Left lung (tissue), 10 donors: Measurements from ENCODE around the gene NAALADL2. TPM values are rescaled to one million over a fixed set of nuclear protein-coding genes. Genes with fewer than 3 reads are reported as not detected.

Source experiments
- ATAC-seq: fragments of 200-7000 bp; cut with Tn5 transposase; one replicate; pipeline ENCODE4 v1.9.1; 2020; ENCODE audit warnings: moderate library complexity
- DNase-seq, 4 donors: peaks; one replicate each; pipeline ENCODE4 v3.0.0-alpha.2; 2013 to 2020
- H3K27ac ChIP-seq, 2 donors: fragments of 200-600 bp; sonication (generic) in 1 of 2; one replicate each; pipeline versions ENCODE4 v1.5.0 to v1.8.0; 2020 to 2021
- H3K27me3 ChIP-seq, 2 donors: fragments of 200-600 bp; sonication (generic) in 1 of 2; one replicate each; pipeline versions ENCODE4 v1.5.0 to v1.8.0; 2020 to 2021
- H3K36me3 ChIP-seq, 2 donors: fragments of 200-600 bp; sonication (generic) in 1 of 2; one replicate each; pipeline versions ENCODE4 v1.5.0 to v1.8.0; 2020 to 2021
- H3K4me1 ChIP-seq, 2 donors: fragments of 200-600 bp; one replicate each; pipeline ENCODE4 v1.8.0; 2021
- H3K4me3 ChIP-seq, 2 donors: fragments of 200-600 bp; sonication (generic) in 1 of 2; one replicate each; pipeline versions ENCODE4 v1.5.0 to v1.8.0; 2020 to 2021; ENCODE audit warnings: mild to moderate bottlenecking in 1 of 2
- H3K9me3 ChIP-seq, 2 donors: fragments of 200-600 bp; sonication (generic) in 1 of 2; one replicate each; pipeline versions ENCODE4 v1.5.0 to v1.8.0; 2020 to 2021
- CTCF ChIP-seq, 2 donors: fragments of 200-600 bp; sonication (generic) in 1 of 2; IDR thresholded peaks; one replicate each; pipeline versions ENCODE4 v1.5.0 to v1.8.0; 2021; ENCODE audit warnings: antibody characterized with exemption in 2 of 2
- intact Hi-C, 2 donors: fragments of 100-400 bp; cut with DNase I; formaldehyde crosslinking; loops; one replicate each; pipeline versions ENCODE4 v1.11.2 to v1.14.2; 2022
- polyA plus RNA-seq, 6 donors: library from polyadenylated mRNA; unstranded; fragments of 120-200 nt; gene quantifications; one replicate each; pipeline ENCODE4 v1.2.1, GENCODE V29; 2013; ENCODE audit not compliant: insufficient read length in 6 of 6
- total RNA-seq, 2 donors: library from RNA; stranded (reverse); fragmentation: NEBNext Ultra II Directional; extraction: Animal tissue kit (Norgen Biotek cat#: 25700); gene quantifications; one replicate each; pipeline ENCODE4 v1.2.1, GENCODE V29; 2021
- donor health status: DM: no; HTN: yes; CAD: no.
- donor health status: DM: no; HTN: no; CAD: no.

The NAALADL2 gene
- total and polyA plus RNA-seq, 8 donors, result 9.8 to 23.3 (median 17.8) TPM

- ATAC-seq (no peak), DNase-seq (no peak)
- no peaks in the 10 kb centered on the region for H3K9me3 ChIP-seq
- intact Hi-C loops, result no loop called here
- no peaks in the 10 kb centered on the region for H3K4me1 ChIP-seq
- H3K27me3 ChIP-seq, result no peaks in the 10 kb centered on the region
- no peak overlapping the region for H3K27ac ChIP-seq
- no peaks in the 10 kb centered on the region for H3K36me3 ChIP-seq
- TF ChIP-seq CTCF (IDR thresholded peaks at IDR 0.05), result no peak
- H3K4me3 ChIP-seq, result no peak overlapping the region
Measured at GRCh38 chr3:175836617-175837016, 977.5 kb downstream of the NAALADL2 start.

- no peak overlapping the region for H3K27ac ChIP-seq
- H3K9me3 ChIP-seq, result no peaks in the 10 kb centered on the region
- no peaks in the 10 kb centered on the region for H3K4me1 ChIP-seq
- ATAC-seq (no peak), DNase-seq (no peak)
- intact Hi-C loops, result no loop called here
- no peak for TF ChIP-seq CTCF (IDR thresholded peaks at IDR 0.05)
- no peak overlapping the region for H3K4me3 ChIP-seq
- no peaks in the 10 kb centered on the region for H3K36me3 ChIP-seq
- no peaks in the 10 kb centered on the region for H3K27me3 ChIP-seq
Measured at GRCh38 chr3:175837962-175838361, 978.8 kb downstream of the NAALADL2 start.

- no peak overlapping the region for H3K27ac ChIP-seq
- intact Hi-C loops, result no loop called here
- ATAC-seq (no peak), DNase-seq (no peak)
- H3K4me3 ChIP-seq, result no peak overlapping the region
- H3K36me3 ChIP-seq, result no peaks in the 10 kb centered on the region
- no peaks in the 10 kb centered on the region for H3K4me1 ChIP-seq
- no peak for TF ChIP-seq CTCF (IDR thresholded peaks at IDR 0.05)
- H3K9me3 ChIP-seq, result no peaks in the 10 kb centered on the region
- no peaks in the 10 kb centered on the region for H3K27me3 ChIP-seq
Measured at GRCh38 chr3:175839366-175840005, 980.4 kb downstream of the NAALADL2 start.

- H3K36me3 ChIP-seq, result no peaks in the 10 kb centered on the region
- DNase-seq, result no peak
- H3K27me3 ChIP-seq, result no peaks in the 10 kb centered on the region
- intact Hi-C loops, result no loop called here
- no peak overlapping the region for H3K27ac ChIP-seq
- H3K4me3 ChIP-seq, result no peak overlapping the region
- ATAC-seq, result no peak
- H3K9me3 ChIP-seq, result peaks cover 0 to 6% of the 10 kb centered on the region in 2 donors
- H3K4me1 ChIP-seq, result no peaks in the 10 kb centered on the region
- no peak for TF ChIP-seq CTCF (IDR thresholded peaks at IDR 0.05)
Measured at GRCh38 chr3:175851541-175851940, 992.4 kb downstream of the NAALADL2 start.

- DNase-seq, result no peak
- ATAC-seq, result no peak
- H3K4me1 ChIP-seq, result no peaks in the 10 kb centered on the region
- H3K9me3 ChIP-seq, result peaks cover 0 to 6% of the 10 kb centered on the region in 2 donors
- no peaks in the 10 kb centered on the region for H3K27me3 ChIP-seq
- H3K27ac ChIP-seq, result no peak overlapping the region
- intact Hi-C loops, result no loop called here
- H3K4me3 ChIP-seq, result no peak overlapping the region
- no peaks in the 10 kb centered on the region for H3K36me3 ChIP-seq
- TF ChIP-seq CTCF (IDR thresholded peaks at IDR 0.05), result no peak
Measured at GRCh38 chr3:175852560-175852959, 993.4 kb downstream of the NAALADL2 start.
